Occipital lobe (tissue), 2 donors: ENCODE results near the gene OR6J1. TPM values are rescaled to one million over a fixed set of nuclear protein-coding genes. Genes with fewer than 3 reads are reported as not detected.
"Not testable (repeated sequence)": the region's sequence is repeated elsewhere in the genome, so short reads cannot be mapped to it uniquely, and the experiment has no call there.

ENCODE experiments used
- DNase-seq: peaks from one replicate; lab custom pipeline; 2025; lab: John Stamatoyannopoulos, UW
- total RNA-seq: library from RNA; depleted of rRNA; stranded (reverse); fragments of >200 nt; gene quantifications from one replicate; pipeline ENCODE4 v1.2.3, GENCODE V29; 2014

Gene OR6J1
- total RNA-seq = not detected

DNA sequence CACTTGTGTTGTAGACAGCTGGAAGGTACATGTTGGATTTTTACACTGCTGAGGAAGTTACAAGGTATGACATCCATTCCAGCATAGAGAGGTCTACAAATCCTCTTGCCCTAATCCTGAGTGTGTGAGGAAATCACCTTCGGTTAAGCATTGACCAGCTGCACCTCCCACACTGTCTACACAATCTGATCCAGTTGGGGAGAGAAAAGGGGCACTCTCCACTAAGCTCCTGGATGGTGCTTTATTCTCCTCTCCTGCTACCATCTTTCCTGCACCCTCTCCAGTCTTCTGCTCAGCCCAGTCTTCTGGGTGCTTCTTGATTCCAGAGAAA lies at the start of gene OR6J1:
OR6J1 (minus strand) TSS at position 48 of the 331 bp plus-strand sequence. CDS start 9,541 bp downstream, outside the sequence.
- DNase-seq = no peak

DNA sequence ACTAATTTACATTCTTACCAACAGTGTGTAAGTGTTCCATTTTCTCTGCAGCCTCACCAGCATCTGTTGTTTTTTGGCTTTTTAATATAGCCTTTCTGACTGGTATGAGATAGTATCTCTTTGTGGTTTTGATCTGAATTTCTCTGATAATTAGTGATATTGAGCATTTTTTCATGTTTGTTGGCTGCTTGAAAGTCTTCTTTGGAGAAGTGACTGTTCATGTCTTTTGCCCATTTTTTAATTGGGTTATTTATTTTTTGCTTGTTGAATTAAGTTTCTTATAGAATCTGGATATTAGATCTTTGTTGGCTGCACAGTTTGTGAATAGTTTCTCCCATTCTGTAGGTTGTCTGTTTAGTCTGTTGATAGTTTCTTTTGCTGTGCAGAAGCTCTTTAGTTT lies 48.0 kb upstream of the OR6J1 start:
- no peak for DNase-seq

DNA sequence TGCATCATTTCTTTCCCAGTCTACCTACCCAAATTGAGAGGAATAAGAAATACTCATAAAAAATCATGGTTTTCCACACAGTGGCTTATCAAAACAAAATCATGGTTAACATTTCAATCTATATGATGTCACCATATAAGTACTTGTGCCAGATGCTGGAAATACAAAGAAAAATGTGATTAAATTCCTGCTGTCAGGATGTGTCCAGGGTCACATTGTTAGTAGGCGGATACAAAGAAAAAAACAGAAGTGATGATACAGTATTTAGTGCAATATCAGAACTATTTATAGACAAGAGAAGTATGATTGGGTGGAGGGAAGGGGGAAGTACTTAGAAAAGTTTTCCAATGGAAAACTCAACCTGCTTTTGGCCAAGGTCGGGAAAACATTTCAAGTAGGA lies 47.0 kb upstream of the OR6J1 start:
- no peak for DNase-seq

- DNase-seq = no peak
Measured at GRCh38 chr14:22689199-22689598, 45.0 kb upstream of the OR6J1 start.

- not testable (repeated sequence) for DNase-seq
Measured at GRCh38 chr14:22687969-22688368, 43.8 kb upstream of the OR6J1 start.

DNA sequence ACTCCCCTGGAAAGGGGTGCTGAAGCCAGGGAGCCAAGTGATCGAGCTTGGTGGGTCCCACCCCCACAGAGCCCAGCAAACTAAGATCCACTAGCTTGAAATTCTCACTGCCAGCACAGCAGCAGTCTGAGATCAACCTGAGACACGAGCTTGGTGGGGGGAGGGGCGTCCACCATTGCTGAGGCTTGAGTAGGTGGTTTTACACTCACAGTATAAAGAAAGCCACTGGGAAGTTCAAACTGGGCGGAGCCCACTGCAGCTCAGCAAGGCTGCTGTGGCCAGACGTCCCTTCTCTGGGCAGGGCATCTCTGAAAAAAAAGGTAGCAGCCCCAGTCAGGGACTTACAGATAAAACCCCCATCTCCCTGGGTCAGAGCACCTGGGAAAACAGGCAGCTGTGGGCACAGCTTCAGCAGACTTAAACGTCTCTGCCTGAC lies 42.0 kb upstream of the OR6J1 start:
- DNase-seq = not testable (repeated sequence)

GRCh38 chr14:22685467-22685866 lies 41.3 kb upstream of the OR6J1 start:
- no peak for DNase-seq

DNA sequence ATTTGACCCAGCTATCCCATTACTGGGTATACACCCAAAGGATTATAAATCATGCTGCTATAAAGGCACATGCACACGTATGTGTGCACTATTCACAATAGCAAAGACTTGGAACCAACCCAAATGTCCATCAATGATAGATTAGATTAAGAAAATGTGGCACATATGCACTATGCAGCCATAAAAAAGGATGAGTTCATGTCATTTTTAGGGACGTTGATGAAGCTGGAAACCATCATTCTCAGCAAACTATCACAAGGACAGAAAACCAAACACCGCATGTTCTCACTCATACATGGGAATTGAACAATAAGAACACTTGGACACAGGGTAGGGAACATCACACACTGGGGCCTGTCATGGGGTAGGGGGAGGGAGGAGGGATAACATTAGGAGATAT lies 39.3 kb upstream of the OR6J1 start:
- DNase-seq = not testable (repeated sequence)

DNA sequence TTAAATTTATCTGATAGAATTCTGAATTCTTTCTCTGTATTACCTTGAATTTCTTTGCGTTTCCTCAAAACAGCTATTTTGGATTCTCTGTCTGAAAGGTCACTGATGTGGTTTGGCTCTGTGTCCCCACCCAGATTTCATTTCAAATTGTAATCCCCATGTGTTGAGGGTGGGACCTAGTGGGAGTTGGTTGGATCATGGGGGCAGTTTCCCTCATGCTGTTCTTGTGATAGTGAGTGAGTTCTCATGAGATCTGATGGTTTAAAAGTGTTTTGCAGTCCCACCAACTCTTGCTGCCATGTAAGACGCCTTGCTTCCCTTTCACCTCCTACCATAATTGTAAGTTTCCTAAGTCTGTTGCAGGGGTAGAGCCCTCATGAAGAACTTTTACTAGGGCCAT lies 34.1 kb upstream of the OR6J1 start:
- no peak for DNase-seq

DNA sequence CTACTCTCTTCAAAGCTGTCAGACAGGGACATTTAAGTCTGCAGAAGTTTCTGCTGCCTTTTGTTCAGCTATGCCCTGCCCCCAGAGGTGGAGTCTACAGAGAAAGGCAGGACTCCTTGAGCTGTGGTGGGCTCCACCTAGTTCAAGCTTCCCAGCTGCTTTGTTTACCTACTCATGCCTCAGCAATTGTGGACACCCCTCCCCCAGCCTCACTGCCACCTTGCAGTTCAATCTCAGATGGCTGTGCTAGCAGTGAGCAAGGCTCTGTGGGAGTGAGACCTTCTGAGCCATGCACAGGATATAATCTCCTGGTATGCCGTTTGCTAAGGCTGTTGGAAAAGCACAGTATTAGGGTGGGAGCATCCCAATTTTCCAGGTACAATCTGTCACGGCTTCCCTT lies 33.4 kb upstream of the OR6J1 start:
- not testable (repeated sequence) for DNase-seq

- no peak for DNase-seq
Measured at GRCh38 chr14:22671622-22672021, 27.5 kb upstream of the OR6J1 start.

DNA sequence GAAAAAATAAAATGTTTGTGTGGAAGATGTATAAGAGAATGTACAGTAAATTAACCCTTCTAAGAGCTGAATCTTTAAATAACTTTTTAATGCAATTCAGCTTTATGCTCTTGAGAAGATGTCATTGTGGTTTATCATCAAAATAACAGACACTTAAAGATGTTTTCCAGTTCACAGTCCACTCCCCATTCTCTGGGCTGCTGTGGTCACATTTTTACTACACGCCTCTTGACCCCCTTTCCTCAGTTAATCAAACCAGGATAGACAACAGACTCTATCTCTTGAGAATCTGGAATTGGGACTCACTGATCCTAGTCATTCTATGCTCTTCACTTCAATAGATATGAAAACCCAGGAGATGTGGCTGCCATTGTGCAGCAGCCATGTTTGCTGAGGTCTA lies 24.7 kb upstream of the OR6J1 start:
- DNase-seq = no peak

DNA sequence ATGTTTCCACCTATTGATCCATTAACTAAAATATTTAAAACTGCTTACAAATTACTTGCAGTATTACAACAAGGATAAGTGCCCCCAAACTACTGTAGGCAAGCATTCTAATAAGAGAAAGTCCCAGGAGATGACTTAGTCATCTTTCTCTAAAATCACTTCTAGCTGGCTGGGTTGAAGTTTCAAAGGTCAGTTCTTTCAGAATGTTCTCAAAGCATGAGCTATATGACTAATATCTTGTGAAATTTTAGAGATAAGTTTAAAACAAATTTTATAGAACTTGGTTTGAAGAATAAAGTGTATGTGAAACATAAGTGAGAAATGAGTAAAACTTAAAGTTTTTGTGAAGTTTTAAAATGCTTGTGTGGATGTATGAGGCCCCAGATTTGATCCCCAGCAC lies 24.3 kb upstream of the OR6J1 start:
- DNase-seq = no peak

DNA sequence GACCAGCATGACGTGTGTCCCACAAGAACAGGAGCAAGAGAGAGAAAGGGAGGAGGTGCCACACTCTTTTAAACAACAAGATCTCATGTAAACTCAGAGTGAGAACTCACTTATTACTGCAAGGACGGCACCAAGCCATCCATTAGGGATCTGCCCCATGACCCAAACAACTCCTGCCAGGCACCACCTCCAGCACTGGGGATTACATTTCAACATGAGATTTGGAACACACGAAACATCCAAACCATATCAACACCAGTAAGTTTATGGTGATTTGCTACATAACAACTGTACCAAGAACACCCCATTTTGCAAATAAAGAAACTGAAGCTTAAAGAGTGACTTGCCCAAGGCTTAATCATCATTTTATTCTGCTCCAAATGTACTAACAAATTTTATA lies 23.7 kb upstream of the OR6J1 start:
- DNase-seq = no peak

- DNase-seq = no peak
Measured at GRCh38 chr14:22666203-22666893, 22.2 kb upstream of the OR6J1 start.

- DNase-seq = no peak
Measured at GRCh38 chr14:22664261-22664660, 20.1 kb upstream of the OR6J1 start.

DNA sequence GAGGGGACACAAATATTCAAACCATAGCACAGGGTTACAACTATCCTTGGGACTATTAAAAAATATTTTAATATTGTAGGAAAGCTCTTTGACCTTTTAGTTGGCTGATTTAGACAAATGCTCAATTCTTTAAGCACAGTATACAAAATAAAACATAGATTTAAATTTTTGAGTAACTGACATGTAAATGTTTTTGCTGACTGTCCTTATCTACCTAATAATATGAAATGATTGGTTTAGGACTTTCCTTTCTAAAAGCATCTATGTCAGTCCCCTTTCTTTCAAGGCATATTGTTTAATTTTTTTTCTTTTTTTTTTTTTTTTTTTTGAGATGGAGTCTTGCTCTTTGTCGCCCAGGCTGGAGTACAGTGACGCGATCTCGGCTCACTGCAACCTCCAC lies 16.5 kb upstream of the OR6J1 start:
- no peak for DNase-seq

DNA sequence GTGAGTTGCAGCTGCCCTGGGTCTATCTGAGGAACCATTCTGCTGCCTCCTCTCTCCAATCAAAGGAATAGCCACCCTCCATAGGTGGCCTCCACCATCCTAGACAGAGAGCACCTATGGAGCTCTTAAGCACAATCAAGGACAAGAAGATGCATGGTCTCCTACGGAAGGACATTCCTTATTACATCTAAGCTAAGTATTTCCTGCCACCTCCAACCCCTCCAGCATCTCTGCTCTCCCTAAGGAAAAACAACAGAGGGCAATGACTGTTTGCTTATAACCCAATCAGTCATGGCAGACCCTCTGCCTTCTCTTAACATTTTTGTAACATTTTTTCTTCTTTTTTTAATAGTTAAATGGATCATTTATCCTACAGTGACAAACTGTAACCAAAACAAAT lies 14.8 kb upstream of the OR6J1 start:
- DNase-seq = no peak

GRCh38 chr14:22657861-22658260 lies 13.7 kb upstream of the OR6J1 start:
- no peak for DNase-seq

DNA sequence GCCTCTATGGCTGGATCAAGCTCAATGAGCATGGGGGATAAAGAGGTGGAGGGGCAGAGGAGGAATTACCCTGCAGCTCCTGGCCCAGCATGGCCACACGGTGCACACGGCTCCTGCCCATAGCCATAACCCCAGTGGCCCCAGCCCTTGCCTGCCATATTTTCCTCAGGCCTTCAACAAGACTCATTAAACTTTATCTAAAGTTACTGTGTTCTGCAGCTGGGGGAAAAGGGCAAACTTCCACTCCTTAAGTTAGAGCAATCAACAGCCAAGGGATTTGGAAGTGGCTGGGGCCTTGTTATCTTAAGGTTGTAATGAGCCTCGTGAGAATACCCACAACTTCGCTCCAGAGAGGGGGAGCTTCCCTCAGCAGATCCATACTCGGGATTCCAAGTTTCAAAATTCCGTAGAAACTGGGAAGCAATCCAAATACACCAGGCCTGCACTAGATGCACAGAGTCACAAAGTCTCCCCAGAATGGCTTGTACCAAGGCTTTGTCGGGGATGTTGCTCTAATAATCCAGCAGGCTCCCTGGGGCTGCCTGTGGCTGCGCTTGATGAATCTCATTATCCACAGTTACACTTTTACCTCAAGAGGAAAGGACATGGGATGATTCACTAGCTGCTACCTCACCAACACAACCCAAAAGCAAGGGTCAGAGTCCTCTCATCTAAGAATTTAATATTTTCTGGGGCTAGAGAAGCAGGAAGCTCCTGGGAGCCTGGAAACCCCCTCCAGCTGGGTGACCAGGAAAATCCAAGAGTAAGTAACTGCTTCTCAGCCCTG lies 13.0 kb upstream of the OR6J1 start:
- no peak for DNase-seq

- no peak for DNase-seq
Measured at GRCh38 chr14:22656226-22656625, 12.1 kb upstream of the OR6J1 start.

- no peak for DNase-seq
Measured at GRCh38 chr14:22653012-22653621, 9.0 kb upstream of the OR6J1 start.

DNA sequence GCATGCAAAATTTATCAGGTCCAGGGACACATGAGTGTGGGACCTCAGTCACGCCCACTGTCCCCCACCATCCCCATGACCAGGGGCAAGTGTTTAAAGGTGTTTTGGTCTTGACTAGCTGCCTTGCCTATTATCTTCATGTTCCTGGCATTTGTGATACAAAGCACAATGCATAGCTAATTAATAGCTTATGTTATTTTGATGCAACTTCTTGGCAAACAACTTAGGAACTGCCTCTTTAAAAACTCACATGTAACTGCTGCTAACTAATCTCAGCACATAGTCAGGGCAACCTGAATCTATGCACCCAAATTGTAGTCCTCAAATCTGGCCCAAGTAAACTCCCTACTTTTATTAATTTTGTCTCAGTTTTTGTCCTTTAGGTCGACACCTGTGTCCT lies 7.4 kb upstream of the OR6J1 start:
- DNase-seq = no peak
